Cardiac fibroblast (primary cell): ENCODE results near the gene PRR15L.
A peak's percentile ranks its signal among the peaks of the same experiment; 100 is the strongest.

ENCODE experiments used
- DNase-seq, 2 donors: peaks; one replicate each; pipeline versions ENCODE4 v3.0.0 to v3.0.0-alpha.2; 2010; ENCODE audit warnings: low read depth in 2 of 2
- H3K4me3 ChIP-seq, 2 donors: replicated peaks in 1 of 2; 1 replicate in 1 of 2; 2 replicates in 1 of 2; pipeline ENCODE4 v1.5.1; 2011; ENCODE audit warnings: low read depth in 2 of 2, low read length in 2 of 2, mild to moderate bottlenecking in 2 of 2, moderate library complexity in 1 of 2
- TF ChIP-seq, protein P1 (sequence below): IDR thresholded peaks from one replicate; pipeline ENCODE4 v1.5.1; 2011; ENCODE audit warnings: low read depth, mild to moderate bottlenecking, low read length, inconsistent platforms

Gene PRR15L

DNA sequence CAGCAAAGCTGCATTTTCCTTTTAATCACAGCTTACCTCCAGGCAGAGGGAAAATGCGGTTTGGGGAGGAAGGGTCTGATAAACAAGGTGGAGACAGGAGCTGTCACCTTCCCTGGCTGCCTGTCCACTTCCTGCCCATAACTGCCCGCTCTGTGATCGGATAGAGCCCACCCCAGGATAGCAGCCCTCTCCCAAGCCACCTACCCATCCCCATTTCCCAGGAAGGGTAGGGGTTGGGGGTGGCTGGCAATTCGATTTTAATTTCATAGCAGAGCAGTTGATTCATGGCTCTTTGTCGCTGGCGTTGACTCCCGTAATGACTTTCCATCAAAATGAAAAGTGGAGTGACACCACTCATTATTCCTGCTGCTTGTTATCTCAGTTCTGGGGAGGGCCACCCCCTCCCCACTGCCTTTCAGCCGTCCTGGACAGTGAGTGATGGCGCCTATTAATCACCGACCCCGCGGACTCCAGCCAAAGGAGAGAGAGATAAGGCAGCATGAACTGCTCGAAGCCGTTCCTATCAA lies 24.5 kb upstream of the PRR15L start:
- TF ChIP-seq, protein P1, sequence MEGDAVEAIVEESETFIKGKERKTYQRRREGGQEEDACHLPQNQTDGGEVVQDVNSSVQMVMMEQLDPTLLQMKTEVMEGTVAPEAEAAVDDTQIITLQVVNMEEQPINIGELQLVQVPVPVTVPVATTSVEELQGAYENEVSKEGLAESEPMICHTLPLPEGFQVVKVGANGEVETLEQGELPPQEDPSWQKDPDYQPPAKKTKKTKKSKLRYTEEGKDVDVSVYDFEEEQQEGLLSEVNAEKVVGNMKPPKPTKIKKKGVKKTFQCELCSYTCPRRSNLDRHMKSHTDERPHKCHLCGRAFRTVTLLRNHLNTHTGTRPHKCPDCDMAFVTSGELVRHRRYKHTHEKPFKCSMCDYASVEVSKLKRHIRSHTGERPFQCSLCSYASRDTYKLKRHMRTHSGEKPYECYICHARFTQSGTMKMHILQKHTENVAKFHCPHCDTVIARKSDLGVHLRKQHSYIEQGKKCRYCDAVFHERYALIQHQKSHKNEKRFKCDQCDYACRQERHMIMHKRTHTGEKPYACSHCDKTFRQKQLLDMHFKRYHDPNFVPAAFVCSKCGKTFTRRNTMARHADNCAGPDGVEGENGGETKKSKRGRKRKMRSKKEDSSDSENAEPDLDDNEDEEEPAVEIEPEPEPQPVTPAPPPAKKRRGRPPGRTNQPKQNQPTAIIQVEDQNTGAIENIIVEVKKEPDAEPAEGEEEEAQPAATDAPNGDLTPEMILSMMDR = no peak
- no peak for DNase-seq
- no peak overlapping the region for H3K4me3 ChIP-seq

DNA sequence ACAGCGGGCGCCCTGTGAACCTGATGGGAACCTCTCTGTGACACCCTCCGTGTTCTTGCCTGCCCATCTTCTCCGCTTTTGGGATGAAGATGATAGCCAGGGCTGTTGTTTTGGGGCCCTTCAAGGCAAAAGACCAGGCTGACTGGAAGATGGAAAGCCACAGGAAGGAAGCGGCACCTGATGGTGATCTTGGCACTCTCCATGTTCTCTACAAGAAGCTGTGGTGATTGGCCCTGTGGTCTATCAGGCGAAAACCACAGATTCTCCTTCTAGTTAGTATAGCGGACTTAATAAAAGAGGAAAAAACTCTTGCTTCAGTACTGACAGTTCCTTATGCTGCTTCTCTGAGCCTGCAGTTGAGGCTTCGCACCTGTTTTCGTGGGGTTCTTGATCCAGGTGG lies 23.8 kb upstream of the PRR15L start:
- TF ChIP-seq, protein P1 = no peak
- no peak for DNase-seq
- H3K4me3 ChIP-seq = no peak overlapping the region

DNA sequence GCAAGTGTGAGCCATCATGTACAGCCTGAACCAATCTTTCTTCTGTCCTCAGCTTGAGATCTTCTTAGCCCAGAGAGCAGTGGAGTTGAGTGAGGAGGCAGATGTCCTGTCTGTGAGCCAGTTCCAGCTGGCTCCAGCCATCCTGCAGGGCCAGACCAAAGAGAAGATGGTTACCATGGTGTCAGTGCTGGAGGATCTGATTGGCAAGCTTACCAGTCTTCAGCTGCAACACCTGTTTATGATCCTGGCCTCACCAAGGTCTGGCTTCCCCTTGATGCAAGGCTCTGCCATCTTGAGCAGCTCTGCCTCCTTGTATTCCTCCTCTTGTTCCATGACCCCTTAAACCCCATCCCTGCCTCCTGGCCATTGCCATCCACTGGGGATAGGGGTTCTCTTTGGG lies 22.9 kb upstream of the PRR15L start:
- no peak for DNase-seq
- TF ChIP-seq, protein P1 = no peak
- H3K4me3 ChIP-seq = no peak overlapping the region

DNA sequence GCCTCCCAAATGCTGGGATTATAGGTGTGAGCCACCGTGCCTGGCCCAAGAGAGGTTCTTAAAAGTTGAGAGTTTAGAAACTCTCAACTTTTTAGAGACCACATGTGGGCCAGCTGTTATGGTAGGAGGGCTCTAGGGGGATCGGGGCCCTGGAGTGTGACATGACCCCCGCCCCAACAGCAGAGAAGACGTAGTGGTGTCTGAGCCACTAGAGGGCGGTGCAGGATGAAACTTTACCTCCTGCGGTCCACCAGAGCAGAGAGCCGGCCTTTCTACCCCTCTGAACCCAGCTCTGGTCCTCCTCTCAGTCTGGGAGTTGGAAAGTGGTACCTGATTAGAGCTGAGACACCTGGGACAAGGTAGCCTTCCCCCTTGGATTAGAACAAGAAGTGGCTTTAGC lies 20.6 kb upstream of the PRR15L start:
- H3K4me3 ChIP-seq = no peak overlapping the region
- TF ChIP-seq, protein P1 = peak; percentile 72

DNA sequence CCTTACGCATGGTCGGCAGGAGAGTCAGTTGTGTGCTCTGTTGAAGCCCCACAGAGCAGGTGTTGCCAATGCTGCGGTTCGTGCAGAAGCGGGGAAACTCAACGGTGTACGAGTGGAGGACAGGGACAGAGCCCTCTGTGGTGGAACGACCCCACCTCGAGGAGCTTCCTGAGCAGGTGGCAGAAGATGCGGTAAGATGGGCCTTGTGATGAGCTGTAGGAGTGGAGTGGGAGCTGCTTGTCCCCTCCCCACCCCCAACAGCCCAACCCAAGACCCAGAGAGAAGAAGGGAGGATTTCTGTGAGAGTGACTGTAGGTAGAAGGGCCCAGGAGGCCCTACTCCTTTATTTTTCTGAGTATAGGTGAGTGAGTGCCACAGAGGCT lies 18.1 kb upstream of the PRR15L start:
- TF ChIP-seq, protein P1 = no peak
- no peak for DNase-seq
- H3K4me3 ChIP-seq = no peak overlapping the region

More for the DNA sequence above, 20.6 kb upstream of the PRR15L start:
- peak; percentile 69 to 75 for DNase-seq

DNA sequence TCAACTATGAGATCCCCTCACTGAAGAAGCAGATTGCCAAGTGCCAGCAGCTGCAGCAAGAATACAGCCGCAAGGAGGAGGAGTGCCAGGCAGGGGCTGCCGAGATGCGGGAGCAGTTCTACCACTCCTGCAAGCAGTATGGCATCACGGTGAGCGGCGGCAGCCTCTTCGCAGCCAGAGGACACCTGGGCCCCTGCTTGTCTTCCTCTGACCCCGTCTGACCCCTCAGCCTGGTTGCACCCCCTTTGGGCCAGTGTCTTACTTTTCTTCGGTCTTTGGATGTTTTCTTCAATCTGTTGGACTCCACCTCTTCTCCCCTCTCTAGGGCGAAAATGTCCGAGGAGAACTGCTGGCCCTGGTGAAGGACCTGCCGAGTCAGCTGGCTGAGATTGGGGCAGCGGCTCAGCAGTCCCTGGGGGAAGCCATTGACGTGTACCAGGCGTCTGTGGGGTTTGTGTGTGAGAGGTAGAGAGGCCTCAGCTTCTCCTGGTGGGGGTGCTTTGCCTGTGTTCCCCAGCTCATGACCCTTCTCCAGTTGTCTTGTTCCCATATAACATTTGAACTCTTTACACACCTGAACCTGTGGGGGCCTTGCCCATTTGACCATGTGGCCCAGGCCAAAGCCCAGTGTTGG lies 17.6 kb upstream of the PRR15L start:
- DNase-seq = no peak
- H3K4me3 ChIP-seq = no peak overlapping the region
- TF ChIP-seq, protein P1 = no peak

DNA sequence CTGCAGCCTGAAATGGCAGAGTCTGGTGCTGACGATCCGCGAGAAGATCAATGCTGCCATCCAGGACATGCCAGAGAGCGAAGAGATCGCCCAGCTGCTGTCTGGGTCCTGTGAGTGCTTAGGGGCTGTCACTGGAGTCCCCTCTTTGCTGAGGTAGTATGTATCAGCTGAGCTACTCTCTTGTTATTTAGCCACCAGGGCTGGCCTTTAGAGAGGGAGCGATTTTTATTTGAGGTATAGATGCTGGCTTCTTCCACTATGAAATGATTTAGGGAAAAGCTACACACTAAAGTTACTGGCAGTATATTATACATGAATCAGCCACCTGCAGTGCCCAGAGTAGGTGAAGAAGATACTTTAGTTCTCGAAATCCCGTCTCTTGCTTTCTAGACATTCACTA lies 15.9 kb upstream of the PRR15L start:
- DNase-seq = no peak
- TF ChIP-seq, protein P1 = no peak
- no peak overlapping the region for H3K4me3 ChIP-seq
